HUDEP-2 (cell line): ENCODE measurements around the gene GPR151.
"Not testable (repeated sequence)": the region's sequence is repeated elsewhere in the genome, so short reads cannot be mapped to it uniquely, and the experiment has no call there.

ENCODE experiments used
- DNase-seq, 76 experiments: peaks; one replicate each; lab custom pipeline; 2025; ENCODE audit not compliant: unreplicated experiment in 76 of 76; lab: John Stamatoyannopoulos, UW

The GPR151 gene

GRCh38 chr5:146516151-146516475 is at the start of gene GPR151:
TSS of gene GPR151 (minus strand) at chr5:146516190. CDS start at chr5:146516113, 77 bp downstream.
- DNase-seq = no peak

DNA sequence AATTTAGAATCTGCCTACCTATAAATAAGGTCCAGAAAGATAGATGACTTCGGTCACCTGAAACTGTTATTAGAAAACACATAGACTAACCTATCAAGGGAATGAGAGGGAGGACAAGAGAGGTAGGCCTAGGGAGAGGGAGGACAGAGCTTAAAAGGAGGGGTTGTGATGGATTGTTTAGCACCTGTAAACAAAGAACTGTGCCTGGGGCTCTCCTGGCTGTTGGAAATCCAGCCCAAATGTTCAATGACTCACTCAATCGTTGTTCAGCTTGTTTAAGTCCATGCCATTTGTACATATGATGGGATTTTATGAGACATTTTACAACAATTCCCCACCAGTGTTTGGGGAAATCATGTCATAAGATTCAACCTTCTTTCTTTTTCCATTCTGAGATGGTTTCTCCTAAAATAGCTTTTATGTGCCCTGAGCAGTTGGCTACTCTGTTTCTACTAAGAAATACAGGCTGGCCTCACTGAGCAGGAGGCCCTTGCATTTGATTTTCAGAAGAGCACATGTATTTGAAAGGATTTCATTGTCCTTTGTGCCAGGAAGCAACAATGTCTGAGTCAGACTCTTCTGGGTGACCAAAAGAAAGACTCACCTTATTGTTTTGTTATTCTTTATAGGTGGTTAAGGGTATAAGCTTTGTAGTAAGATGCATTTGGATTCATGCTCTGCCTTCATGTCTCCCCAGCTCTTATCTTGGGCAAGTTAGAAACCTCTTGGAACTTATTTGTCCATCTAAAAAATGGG is 48.2 kb upstream of the GPR151 start:
- no peak for DNase-seq

DNA sequence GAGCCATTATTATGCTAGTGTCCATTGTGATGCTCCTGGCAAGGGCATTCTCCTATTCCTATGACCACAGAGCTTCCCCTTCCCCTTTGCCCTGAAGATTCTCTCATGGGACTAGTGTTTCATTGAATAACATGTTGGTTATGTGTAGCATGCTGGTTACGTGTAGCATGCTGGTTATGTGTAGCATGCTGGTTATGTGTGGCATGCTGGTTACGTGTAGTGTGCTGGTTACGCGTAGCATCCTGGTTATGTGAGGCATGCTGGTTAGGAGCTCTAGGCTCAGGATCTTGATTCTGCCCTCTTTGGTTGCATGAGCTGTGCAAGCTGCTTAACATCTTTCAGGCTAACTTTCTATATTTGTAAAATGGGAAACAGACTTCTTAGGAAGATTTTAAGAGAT is 46.5 kb upstream of the GPR151 start:
- DNase-seq = no peak

DNA sequence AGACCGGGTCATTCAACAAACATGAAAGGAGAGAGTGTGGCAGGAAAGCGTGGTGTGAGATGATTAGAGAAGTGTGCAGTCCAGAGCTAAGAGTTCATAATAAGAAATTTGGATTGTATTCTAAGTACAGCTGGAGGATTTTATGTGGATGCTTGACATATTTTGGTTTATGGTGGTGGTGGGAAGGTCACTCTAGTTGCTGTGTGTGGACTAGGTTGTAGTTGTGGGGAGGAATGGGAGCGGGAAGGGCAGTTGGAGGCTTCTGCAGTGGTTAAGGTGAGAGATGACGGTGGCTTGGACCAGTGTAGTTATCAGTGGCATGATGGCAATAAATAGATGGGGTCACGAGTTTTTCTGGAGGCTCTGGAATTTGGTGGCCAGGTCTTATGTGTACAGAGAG is 45.7 kb upstream of the GPR151 start:
- no peak for DNase-seq

DNA sequence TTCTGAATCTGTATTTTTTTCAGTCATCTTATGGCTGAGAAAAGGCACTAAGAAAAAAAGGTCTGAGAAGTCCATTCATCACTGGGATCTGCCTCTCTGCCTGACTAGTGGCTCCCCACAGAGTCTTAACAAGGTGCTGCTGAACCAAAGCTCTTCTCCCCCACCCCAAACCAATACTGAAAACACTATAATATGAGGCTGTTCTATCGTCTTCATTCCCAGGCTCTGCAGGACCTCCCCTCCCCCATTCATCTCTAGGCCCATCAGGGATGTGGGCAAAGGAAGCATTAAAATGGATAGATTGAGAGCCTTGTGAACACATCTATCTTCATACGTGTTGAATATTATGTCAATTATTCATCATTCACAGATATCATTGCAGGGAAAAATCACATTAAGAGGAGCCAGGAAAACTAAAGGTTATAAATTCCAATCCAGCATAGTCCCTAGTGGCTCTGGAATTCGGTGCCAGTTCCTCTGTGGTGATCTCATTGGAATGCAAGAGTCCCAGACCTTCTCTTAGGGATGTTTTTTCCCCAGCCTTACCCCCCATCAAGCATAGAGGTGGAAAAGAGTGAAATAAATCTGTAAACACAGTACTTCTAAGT is 44.3 kb upstream of the GPR151 start:
- no peak for DNase-seq

DNA sequence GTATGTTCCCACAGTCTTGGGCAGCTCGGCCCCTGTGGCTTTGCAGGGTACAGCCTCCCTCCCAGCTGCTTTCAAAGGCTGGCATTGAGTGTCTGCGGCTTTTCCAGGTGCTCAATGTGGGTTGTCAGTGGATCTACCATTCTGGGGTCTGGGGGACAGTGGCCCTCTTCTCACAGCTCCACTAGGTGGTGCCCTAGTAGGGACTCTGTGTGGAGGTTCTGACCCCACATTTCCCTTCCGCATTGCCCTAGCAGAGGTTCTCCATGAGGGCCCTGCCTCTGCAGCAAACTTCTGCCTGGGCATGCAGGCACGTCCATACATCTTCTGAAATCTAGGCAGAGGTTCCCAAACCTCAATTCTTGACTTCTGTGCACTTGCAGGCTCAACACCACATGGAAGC is 40.9 kb upstream of the GPR151 start:
- not testable (repeated sequence) for DNase-seq

GRCh38 chr5:146553446-146553845 is 37.5 kb upstream of the GPR151 start:
- DNase-seq = no peak

GRCh38 chr5:146549615-146550014 is 33.6 kb upstream of the GPR151 start:
- DNase-seq = no peak

DNA sequence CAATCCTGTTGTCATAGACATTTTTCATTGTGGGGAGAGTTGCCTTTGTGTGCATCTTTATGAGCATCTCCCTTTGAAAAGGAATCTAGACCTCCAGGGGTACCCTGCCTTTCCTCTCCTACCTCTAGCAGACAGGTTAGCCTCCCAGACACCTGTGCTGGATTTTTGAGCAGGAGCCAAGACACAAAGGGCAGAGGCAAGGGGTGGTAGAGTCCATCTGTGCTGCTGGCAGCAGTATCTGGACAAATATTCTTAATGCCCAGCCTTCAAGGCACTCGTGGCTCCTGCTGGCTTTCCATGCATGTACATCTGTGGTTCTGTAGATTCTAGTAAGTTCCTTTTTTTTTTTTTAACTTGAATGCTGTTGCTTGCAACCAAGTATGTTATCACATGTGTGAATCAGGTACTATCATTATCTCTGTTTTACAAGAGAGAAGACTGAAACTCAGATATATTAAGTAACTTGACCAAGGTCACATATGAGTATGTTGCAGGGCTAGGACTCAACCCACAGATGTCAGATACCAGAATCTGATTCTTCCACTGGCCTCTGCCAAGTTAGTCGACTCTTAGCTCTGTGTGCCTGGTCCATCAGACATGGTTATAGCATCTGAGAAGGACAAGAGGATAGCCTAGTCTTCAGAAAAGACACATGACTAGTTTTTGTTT is 32.9 kb upstream of the GPR151 start:
- no peak for DNase-seq

- no peak for DNase-seq
These were observed 28.2 kb upstream of the GPR151 start for GRCh38 chr5:146544232-146544631.

DNA sequence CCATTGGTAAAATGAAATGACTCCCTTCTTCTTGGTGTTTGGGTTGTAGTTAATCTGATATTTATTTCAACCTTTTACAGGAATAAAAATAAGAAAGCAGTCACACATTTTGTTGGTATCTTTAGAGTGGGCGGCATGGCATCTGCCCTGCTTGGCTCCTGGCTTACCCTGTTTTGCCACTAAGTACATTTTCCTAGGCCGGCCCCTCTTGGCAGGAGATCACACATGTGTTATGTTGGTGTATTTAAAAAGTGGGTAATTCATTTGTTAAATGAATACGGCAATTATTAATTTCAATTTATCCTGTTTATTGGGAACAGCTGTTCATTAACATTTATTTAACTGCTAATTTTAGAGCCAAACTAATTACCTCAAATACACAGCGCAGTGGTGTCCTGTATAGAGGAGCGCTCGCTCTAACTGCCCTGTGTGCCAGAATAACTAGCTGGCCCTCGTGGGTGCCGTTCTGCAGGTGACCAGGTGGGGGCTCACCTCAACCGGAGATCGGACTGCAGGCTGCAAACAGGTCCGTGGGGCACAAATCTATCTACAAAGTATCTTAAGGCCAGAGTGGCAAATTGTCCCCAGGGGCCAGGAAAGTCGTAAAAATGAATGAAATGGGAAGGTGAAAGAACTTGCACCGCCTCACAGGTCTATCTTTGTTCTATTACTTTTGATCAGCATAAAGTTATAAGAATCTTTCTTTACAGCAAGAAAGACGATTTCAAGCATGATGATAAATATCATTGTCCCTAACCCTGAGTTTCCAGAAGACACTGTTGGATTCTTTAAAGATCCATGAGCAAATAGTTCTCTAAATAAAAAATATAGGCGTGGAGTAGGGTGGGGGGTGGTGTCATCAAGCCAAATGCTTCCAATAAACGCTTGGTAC is 26.2 kb upstream of the GPR151 start:
- peak in 57 of 76 experiments; percentile 1 to 73 (median 33) for DNase-seq

- DNase-seq = no peak
These were observed 24.4 kb upstream of the GPR151 start for GRCh38 chr5:146540414-146540813.

DNA sequence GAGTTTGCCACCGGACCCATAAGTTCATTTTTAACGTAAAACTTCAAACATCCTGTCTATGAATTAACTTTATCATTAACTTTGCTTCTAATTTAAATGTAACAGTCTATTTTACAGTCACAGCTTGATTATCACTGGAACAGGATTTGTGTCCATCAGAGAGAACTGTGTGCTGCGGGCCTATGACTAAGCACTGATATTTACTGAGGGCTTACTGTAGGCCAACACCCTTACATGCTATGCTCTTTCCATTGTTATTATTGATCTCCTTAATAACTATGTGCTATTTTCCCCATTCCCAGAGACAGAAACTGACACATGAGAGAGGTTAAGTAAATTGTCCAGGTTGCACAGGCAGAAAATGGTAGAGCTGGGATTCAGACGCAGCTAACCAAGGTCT is 24.0 kb upstream of the GPR151 start:
- no peak for DNase-seq

GRCh38 chr5:146538432-146538831 is 22.4 kb upstream of the GPR151 start:
- no peak for DNase-seq

DNA sequence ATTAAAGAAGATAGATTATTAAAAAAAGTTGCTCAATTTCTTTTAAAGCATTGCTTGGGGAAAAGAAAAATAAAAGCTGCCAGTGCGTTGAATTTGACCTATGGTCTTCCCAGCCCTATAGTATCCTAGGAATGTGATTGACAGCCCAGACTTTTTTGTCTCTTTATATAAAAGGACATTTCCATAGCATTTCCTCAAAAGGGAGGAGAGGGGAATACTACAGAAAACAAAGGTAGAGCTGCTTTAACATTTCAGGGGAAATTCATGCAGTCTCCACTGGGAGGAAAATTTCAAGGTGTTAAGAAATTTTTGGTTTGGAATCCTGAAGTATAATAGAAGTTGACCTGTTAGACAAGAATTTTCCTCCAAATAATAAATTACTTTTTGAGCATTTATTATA is 17.9 kb upstream of the GPR151 start:
- no peak for DNase-seq

GRCh38 chr5:146533260-146533857 is 17.4 kb upstream of the GPR151 start:
- peak in 58 of 76 experiments; percentile 1 to 66 (median 38) for DNase-seq

GRCh38 chr5:146529984-146530383 is 14.0 kb upstream of the GPR151 start:
- DNase-seq = no peak

DNA sequence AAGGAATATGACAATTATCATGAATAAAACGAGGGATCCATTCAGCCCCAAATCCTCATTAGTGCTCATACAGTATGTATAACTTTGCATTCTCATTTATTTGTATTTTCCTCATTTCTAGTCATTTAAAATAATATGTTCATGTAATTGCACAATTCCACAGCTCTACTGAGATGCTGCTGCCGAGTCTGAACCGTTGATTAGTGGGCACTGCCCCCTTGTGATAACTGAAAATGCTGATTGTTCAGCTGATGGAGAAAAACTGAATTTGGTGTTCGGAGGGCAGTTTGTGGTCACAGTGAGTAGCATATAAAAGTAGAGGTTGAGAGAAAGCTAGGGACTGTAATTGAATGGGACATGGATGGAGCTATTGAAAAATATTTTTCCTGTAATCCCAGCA is 12.2 kb upstream of the GPR151 start:
- DNase-seq = peak in 1 of 76 experiments; percentile 6

- DNase-seq = no peak
These were observed 11.8 kb upstream of the GPR151 start for GRCh38 chr5:146527785-146528184.

DNA sequence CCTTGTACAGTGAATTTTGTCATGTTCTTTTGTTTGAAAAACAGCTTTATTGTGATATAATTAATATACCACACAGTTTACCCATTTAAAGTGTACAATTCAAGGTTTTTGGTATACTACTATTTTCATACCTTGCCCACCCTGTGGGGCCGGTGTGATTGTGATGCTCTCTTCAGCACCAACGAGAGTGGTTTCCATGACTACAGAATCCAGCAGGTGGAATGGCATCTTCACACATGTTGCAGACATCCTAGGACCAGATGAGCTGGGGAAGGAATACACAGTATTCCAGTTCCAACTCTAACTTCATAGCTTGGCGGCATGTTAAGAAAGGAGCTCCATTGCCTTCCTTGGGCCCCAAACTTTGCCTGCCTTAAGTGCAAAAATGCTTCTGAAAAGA is 7.7 kb upstream of the GPR151 start:
- DNase-seq = no peak
